HL-60 (cell line): ENCODE measurements around the gene CRTC1.

ENCODE experiments used
- DNase-seq, 2 experiments: peaks; one replicate each; pipeline ENCODE4 v3.0.0-alpha.2; 2010 to 2020; ENCODE audit warnings: low read depth in 1 of 2, low spot score in 1 of 2
- H3K27ac ChIP-seq: fragments of 250-450 bp; sonication (Bioruptor Pico); replicated peaks from 2 replicates; pipeline ENCODE4 v1.5.1; 2020; ENCODE audit warnings: mild to moderate bottlenecking, moderate library complexity
- H3K27me3 ChIP-seq: fragments of 250-450 bp; sonication (Bioruptor Pico); 2 replicates; pipeline ENCODE4 v1.5.1; 2021; ENCODE audit warnings: mild to moderate bottlenecking, moderate library complexity; ENCODE audit not compliant: insufficient read depth, poor library complexity, severe bottlenecking
- H3K4me3 ChIP-seq: replicated peaks from 2 replicates; pipeline ENCODE4 v1.5.1; 2011; ENCODE audit warnings: mild to moderate bottlenecking, control low read depth, low read length; ENCODE audit not compliant: insufficient read depth
- GABPA ChIP-seq: IDR thresholded peaks from 2 replicates; pipeline ENCODE4 v1.6.1; 2012; ENCODE audit warnings: low read depth
- POLR2AphosphoS5 ChIP-seq: IDR thresholded peaks from 2 replicates; pipeline ENCODE4 v1.6.1; 2012; ENCODE audit warnings: low read depth
- SPI1 ChIP-seq: IDR thresholded peaks from 2 replicates; pipeline ENCODE4 v1.6.1; 2012; ENCODE audit warnings: low read depth, mild to moderate bottlenecking, borderline replicate concordance
- TF ChIP-seq, protein P1 (sequence below): IDR thresholded peaks from one replicate; pipeline ENCODE4 v1.5.1; 2011; ENCODE audit warnings: low read length, control low read depth, inconsistent platforms; ENCODE audit not compliant: insufficient read depth
- TF ChIP-seq, protein P2 (sequence below): IDR thresholded peaks from 2 replicates; pipeline ENCODE4 v1.6.1; 2012; ENCODE audit warnings: low read depth; ENCODE audit not compliant: insufficient replicate concordance

Gene CRTC1

DNA sequence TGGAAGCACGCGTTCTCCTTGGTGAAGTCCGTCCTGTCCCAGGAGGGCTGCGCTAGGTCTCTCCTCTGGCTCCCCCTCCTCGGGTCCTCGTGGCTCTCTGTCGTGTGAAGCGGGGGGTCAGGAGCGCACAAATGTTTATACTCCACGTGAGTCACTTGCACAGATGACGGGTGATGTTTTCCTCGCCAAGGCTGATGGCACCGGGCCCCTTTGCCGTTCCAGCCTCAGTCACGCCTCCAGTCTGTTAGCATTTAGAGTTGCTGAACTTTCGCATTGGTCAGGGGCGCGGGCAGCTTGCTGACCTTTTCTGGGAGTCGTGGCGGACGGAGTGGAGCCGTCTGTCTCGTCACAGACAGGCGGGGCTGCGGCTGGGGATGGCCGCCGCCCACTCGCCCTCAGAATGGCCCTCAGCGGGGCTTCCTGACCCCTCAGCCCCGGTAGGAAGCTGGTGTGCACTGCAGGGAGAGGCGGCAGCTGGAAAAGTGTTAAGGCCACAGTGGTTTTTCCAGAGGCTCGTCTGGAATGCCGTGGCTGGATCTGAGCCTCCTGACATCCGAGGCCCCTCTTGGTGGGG, 32.9 kb upstream of the CRTC1 start:
- Histone ChIP-seq H3K4me3 (no peak overlapping the region), H3K27ac (no peak overlapping the region), H3K27me3 (no peaks in the 10 kb centered on the region)
- DNase-seq, result no peak
- TF ChIP-seq GABPA, result no peak
- TF ChIP-seq, protein P1, sequence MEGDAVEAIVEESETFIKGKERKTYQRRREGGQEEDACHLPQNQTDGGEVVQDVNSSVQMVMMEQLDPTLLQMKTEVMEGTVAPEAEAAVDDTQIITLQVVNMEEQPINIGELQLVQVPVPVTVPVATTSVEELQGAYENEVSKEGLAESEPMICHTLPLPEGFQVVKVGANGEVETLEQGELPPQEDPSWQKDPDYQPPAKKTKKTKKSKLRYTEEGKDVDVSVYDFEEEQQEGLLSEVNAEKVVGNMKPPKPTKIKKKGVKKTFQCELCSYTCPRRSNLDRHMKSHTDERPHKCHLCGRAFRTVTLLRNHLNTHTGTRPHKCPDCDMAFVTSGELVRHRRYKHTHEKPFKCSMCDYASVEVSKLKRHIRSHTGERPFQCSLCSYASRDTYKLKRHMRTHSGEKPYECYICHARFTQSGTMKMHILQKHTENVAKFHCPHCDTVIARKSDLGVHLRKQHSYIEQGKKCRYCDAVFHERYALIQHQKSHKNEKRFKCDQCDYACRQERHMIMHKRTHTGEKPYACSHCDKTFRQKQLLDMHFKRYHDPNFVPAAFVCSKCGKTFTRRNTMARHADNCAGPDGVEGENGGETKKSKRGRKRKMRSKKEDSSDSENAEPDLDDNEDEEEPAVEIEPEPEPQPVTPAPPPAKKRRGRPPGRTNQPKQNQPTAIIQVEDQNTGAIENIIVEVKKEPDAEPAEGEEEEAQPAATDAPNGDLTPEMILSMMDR, result no peak
- TF ChIP-seq, protein P2, sequence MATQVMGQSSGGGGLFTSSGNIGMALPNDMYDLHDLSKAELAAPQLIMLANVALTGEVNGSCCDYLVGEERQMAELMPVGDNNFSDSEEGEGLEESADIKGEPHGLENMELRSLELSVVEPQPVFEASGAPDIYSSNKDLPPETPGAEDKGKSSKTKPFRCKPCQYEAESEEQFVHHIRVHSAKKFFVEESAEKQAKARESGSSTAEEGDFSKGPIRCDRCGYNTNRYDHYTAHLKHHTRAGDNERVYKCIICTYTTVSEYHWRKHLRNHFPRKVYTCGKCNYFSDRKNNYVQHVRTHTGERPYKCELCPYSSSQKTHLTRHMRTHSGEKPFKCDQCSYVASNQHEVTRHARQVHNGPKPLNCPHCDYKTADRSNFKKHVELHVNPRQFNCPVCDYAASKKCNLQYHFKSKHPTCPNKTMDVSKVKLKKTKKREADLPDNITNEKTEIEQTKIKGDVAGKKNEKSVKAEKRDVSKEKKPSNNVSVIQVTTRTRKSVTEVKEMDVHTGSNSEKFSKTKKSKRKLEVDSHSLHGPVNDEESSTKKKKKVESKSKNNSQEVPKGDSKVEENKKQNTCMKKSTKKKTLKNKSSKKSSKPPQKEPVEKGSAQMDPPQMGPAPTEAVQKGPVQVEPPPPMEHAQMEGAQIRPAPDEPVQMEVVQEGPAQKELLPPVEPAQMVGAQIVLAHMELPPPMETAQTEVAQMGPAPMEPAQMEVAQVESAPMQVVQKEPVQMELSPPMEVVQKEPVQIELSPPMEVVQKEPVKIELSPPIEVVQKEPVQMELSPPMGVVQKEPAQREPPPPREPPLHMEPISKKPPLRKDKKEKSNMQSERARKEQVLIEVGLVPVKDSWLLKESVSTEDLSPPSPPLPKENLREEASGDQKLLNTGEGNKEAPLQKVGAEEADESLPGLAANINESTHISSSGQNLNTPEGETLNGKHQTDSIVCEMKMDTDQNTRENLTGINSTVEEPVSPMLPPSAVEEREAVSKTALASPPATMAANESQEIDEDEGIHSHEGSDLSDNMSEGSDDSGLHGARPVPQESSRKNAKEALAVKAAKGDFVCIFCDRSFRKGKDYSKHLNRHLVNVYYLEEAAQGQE, result no peak
- TF ChIP-seq SPI1, result no peak
- no peak for TF ChIP-seq POLR2AphosphoS5

DNA sequence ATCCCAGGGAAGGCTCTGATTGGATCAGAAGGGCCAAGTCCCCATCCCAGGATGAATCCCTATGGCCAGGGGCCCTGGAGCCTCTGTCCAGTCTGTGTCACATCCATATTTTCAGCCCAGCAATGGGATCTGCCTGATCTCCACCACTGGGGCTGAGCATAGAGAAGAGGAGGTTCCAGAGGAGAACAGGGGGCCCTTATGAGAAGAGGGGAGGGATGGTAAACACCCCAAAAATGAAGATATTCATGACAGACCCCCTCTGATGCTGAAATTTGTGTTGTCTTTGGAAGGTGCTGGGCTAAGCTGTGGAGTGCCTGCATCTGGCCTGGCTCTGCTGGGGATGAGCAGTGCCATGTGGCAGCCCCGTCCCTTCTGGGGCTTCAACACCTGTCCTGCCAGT, 32.2 kb upstream of the CRTC1 start:
- H3K27me3 ChIP-seq, result no peaks in the 10 kb centered on the region
- no peak overlapping the region for H3K27ac ChIP-seq
- TF ChIP-seq GABPA (no peak), SPI1 (no peak), POLR2AphosphoS5 (no peak)
- TF ChIP-seq, protein P1, result no peak
- TF ChIP-seq, protein P2, result no peak
- no peak for DNase-seq
- H3K4me3 ChIP-seq, result no peak overlapping the region

DNA sequence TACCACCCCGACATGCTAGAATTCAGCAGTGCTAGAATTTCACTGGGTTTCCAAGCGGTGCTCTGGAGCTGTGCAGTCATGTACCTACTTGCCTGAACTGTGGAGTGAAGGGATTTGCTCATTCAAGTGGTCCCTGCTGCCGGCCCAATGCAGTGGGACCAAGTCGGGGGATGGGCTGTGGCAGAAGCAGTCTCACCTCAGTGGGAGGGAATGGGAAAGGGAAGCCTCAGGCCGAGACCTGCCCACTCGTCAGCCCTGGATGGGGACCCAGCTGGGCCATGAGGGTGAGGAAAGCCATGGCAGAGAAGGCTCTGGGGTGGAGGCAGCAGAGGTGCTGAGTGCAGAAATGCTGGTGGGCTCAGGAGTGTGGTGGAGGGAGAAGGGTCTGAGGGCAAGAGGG, 31.7 kb upstream of the CRTC1 start:
- DNase-seq, result no peak
- no peak for TF ChIP-seq GABPA
- TF ChIP-seq, protein P2, result no peak
- TF ChIP-seq, protein P1, result no peak
- TF ChIP-seq SPI1, result no peak
- TF ChIP-seq POLR2AphosphoS5, result no peak
- Histone ChIP-seq H3K27ac (no peak overlapping the region), H3K27me3 (no peaks in the 10 kb centered on the region), H3K4me3 (no peak overlapping the region)
